G401 (cell line): Measurements from ENCODE around the gene BRAT1. TPM values are rescaled to one million over a fixed set of nuclear protein-coding genes. Genes with fewer than 3 reads are reported as not detected.
A peak's percentile ranks its signal among the peaks of the same experiment; 100 is the strongest.

Experiments used
- DNase-seq: peaks from one replicate; pipeline ENCODE4 v3.0.0-alpha.2; 2015; ENCODE audit warnings: low spot score
- in situ Hi-C: cut with HindIII; loops from 2 replicates; pipeline ENCODE4 v1.10.0; 2016; ENCODE audit warnings: low sequenced_read_pairs, mixed read lengths
- total RNA-seq: library from RNA; depleted of rRNA; stranded (reverse); fragments of >200 nt; shearing (Covaris generic); gene quantifications from 2 replicates; pipeline ENCODE4 v1.2.3, GENCODE V29; 2014

The BRAT1 gene
- total RNA-seq, 1 experiment from 2014 or later: 87.3 TPM

DNA sequence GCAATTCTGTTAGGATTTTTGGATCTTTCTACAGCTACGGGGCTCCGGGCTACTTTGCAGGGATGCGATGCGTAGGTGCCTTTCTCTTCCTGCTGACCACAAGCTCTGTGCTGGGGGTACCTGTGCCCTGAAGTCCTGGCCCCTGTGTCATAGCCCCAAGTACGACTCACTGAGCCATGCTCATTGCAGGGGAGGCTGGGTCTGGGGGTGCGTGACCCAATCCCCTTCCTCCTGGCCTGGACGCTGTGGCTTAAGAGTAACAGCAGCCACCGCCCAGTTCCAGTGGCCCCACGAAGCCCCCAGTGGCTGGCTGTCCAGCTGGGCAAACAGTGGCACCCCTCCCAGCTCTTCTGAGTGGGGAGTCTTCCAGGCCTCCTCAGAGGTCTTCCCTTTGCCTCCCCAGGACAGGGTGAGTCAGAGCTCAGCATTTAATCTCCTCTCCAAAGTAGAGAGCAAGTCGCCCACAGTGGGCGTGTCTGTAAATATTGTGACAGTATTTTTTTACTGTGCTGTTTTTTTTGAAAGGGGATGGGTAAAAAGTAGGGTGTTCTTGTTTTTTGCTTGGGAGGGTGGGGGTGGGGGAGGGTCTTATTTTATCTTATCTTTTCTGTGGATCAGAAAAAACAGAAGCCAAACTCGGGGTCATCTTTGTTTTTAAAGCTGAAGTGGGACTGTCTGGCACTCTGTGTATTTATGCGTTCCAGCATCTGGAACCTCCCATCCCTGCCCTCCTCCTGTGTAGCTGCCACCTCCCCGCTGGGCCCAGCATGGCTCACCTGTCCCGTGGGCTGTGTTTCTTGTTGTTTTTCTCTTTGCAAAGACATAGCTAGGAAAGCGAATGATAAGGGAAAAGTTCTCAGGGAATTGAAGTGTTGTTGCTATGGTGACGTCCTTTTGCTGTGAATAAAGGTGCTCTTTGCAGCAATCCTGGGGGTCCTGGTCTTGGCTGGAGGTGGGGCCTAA lies 27.5 kb downstream of the BRAT1 start:
- in situ Hi-C loops: no loop called here
- DNase-seq: no peak

DNA sequence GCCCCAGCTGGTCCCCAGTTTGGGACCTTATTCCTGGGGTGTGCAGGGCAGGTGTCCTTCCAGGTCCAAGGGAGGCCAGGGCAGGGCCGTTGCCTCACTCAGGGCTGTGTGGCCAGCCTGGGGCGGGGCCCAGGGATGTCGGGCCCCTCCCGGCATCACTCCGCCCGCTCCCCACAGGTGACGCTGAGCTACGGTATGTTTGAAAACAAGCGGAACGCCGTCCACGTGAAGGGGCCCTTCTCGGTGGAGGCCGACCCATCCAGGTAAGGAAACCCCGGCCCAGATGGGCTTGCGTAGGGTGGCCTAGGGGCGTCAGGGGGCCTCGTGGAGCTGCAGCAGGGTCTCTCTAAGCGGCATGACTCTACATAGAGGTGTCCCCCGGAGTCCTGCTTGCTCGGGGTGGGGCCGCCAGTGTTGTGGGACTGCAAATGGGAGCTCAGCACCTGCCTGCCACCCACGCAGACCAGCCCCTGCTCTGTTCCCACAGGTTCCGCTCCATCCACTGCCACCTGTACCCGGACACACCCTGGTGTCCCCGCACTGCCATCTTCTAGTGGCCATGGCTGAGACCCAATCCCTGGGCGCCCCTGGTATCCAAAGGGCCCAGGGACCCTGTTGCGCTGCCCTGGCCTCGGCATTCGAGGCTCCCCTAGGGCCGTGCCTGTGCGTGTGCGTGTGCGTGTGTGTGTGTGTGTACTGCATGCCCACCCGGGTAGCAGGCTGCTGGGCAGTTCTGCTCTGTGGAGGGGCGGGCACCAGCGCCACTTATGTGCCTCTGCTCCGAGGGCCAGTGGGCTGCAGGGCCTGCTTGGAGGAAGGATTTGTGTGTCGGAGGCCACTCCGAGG lies 28.4 kb downstream of the BRAT1 start:
- in situ Hi-C loops: no loop called here

DNA sequence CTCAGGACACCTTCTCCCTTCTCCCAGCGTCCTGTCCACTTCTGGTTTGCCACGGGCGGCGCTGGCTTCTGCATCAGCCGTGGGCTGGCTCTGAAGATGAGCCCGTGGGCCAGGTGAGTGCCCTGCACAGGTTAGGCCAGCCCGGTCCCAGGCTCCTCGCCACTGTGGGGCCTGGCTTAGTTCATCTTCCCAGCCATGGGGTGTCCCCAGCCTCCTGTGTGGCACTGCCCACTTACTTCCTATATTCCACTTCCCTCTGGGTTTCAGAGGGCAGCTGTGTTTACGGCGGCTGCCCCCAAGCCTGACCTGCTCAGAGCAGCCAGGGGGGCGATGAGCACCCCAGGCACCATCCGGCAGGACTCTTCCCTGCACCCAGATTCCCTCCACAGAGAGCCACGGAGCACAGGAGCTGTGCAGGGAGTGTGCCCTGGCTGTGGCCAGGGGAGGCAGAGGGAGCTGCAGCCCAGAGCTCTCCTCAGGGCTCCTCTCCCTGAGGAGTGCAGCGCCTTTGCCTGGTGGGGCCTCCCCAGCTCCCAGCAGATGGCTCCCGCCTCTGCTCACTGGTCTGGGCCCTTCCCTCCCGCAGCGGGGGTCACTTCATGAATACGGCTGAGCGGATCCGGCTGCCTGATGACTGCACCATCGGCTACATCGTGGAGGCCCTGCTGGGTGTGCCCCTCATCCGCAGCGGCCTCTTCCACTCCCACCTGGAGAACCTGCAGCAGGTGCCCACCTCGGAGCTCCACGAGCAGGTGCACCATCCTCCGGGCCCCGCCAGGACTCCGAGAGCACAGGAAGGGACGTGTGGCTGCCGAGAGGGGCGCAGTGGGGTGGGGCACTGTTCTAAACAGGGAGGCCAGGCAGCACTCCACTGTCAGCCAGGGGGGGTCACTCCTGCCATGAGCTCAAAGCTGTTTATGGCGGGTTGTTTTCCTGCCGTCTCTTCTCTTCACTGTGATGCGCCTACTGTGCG lies 29.4 kb downstream of the BRAT1 start:
- in situ Hi-C loops: no loop called here
- no peak for DNase-seq

More for the DNA sequence above, 28.4 kb downstream of the BRAT1 start:
- DNase-seq: no peak

DNA sequence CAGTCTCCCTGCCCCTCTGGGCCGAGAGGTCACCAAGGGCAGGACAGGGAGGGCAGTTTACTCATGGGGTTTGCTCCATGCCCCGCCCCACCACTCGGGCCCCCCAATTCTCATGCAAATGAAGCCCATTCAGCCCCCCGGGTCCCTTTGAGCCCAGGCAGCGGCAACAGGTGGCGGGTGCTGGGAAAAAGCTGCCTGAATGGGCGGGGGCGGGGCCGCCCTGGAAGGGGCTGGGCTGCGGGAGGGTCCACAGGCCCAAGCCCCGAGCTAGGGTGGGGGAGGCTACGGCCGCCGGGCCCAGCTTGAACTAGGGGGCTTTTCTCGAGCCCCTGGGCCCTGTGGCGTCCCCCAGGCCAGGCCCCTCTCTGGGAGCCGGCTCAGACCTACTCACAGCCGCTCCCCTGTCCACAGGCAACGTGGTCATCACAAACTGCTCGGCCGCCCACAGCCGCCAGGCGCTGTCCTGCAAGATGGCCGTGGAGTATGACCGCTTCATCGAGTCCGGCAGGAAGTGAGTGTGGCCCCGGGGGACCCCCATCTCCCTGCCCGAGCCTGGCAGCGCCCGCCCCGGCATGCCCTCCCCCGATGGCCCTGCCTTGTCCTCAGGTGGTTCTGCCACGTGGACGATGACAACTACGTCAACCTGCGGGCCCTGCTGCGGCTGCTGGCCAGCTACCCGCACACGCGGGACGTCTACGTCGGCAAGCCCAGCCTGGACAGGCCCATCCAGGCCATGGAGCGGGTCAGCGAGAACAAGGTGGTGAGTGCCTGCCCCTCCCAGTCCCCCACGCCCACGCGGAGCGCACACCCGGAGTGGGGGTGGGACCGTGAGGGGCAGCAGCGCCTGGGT lies 30.3 kb downstream of the BRAT1 start:
- no peak for DNase-seq

DNA sequence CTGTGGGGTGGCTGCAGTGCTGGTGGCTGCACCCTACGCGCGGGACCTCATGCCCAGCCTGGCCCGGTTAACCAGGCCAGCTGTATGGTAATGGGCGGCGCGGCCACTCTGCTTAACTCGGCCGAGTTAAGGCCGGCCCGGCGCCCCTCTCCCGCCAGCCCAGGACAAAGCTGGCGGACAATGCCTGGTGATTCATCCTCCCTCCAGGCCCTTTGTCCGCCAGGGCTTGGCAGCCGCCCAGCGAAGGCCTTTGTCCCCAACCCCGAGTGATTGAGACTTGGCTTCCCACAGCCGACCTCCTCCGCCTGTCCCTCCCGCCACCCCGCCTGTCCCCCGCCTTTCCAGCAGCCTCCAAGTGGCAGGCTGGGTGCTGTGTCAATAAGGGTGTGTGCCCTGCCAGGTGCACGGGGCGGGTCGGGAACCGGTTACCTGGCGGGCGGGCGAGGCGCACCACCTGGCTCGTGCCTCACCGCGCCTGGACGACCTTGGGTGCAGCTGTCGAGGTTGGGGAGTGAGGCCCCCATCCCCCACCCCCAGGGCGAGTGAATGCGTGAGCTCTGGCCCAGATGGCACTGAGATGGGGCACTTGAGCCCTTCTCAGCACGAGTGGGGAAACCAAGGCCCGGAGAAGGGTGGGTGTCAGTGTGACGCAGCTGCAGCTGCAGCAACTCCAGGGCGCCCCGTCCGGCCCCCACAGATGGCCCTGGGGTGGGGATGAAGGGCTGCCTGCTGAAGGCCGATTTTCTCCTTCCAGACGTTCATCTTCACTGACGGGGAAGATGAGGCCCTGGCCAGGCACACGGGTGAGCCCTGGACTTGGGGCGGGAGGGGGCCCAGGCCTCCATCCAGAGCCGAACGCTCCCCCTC lies 31.1 kb downstream of the BRAT1 start:
- peak; percentile 63 for DNase-seq
- in situ Hi-C loops: no loop called here

More for the DNA sequence above, 30.3 kb downstream of the BRAT1 start:
- in situ Hi-C loops: no loop called here

DNA sequence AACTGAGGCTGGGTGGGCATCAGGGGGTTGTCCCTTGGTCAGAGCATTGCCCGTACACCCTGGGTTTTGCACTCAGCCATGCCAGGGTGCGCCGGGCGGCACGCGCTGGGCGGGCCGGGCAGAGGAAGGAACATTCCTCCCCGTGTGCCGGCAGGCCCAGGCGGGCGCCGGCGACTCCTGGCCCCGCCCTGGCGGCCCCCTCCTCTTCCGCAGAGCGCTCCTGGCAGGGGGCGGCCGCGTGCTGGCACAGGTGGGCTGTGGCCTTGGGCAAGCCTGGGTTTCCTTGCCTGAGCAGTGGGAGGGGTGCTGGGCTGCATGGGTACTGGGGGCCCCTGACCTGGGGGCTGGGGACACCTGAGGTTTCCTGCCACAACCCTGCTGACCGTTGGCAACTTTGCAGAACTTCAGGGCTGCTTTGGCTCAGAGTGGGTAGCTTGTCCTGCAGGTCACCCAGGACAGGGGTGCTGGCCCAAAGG lies 31.8 kb downstream of the BRAT1 start:
- in situ Hi-C loops: no loop called here
- no peak for DNase-seq

DNA sequence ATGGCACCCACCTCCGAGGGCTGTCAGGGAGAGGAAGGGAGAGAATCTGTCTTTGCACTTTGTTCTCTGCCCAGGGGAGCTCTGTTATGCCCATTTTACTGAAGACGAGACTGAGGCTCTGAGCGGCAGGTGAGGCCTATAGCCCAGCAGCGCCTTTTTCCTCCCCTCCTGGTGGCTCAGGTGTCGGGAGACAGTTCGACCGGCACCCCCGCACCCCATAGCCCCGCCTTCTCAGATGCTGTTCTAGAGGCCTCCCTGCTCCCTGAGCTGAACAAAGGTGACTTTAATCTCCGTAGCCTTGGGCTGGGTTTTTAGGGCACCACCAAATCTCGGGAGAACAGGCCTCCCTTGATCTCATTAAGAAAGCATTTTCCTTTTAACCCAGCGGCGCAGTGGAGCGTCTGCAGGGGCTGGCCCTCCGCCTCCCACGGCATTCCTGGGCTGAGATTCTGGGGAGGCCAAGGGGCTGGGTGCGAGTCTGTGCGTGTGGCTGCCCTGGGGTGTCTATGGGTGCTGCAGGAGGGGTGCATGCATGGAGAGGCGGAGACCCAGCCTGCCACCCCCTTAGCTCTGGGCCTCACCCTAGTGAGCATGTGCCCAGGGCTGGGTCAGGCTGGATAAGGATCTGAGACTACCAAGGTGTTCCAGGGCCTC lies 32.4 kb downstream of the BRAT1 start:
- in situ Hi-C loops: no loop called here
- DNase-seq: no peak

DNA sequence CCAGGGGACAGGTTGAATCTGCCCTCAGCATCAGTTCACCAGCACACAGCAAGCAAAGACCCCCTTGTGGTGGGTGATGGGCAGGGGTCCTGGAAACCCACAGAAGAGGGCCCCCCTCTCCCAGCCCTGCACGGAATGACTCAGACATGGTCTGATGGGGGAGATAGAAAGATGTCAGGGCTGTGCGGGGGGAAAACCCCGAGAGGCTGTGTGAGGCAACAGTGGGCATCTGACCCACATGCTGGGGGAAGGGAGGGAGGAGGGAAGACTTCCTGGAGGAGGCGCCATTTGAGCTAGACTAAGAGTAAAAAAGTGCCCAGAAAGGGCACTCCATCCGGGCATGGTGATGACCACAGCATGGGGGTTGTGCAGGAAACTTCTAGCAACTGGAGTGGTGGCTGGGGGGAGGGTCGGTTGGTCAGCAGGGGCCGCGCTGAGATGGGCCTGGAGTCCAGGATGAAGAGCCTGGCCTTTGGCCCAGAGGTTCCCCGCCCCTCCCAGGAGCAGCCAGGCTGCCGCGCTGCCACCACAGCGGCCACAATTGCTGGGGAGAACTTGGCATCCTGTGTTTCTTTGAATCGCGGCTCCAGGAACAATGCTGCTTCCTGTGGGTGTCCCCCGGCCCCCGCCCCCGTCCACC lies 33.3 kb downstream of the BRAT1 start:
- DNase-seq: no peak
- in situ Hi-C loops: no loop called here

DNA sequence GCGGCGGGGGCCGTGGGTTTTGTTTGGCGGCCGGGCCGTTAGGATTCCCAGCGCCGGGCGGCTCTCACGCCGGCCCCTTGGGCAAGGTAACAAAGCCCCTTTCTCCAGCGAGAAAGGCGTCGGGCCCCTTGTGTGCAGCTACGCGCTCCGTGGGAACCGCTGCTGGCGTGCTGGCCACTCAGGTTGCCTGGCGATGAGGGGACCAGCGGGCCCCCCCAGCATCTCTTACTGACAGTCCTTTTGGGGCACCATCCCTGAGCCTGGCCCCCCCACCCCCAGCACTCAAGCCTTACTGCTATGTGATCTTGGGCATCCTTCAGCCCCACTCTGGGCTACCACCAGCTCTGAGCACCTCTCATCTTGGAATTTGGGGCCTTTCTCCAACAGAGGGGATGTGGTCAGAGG lies 34.0 kb downstream of the BRAT1 start:
- in situ Hi-C loops: no loop called here
- no peak for DNase-seq

DNA sequence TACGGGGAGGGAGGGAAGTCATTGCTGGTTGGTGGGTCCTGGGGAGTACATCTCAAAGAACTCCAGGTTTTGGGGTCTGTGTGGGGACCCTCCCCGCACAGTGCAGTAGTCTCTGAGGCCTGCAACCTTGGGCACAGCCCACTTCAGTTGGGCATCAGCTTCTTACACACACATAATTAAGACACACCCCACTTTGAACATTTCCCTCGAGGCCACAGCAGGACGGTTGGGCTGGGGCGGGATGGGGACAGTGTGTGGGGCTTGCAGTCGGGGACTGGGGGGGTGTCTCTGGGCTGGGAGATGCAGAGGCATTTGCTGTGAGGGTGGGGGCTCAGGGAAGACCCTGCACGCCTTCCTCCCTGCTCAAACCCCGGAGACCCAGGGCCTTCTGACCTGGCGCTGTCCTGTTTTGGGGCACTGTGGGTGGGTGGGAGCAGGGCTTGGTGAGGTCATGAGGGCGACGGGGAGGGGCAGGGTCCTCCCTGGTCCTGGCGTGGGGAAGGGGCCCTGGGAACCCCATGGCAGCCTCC lies 34.5 kb downstream of the BRAT1 start:
- in situ Hi-C loops: no loop called here
- DNase-seq: no peak

DNA sequence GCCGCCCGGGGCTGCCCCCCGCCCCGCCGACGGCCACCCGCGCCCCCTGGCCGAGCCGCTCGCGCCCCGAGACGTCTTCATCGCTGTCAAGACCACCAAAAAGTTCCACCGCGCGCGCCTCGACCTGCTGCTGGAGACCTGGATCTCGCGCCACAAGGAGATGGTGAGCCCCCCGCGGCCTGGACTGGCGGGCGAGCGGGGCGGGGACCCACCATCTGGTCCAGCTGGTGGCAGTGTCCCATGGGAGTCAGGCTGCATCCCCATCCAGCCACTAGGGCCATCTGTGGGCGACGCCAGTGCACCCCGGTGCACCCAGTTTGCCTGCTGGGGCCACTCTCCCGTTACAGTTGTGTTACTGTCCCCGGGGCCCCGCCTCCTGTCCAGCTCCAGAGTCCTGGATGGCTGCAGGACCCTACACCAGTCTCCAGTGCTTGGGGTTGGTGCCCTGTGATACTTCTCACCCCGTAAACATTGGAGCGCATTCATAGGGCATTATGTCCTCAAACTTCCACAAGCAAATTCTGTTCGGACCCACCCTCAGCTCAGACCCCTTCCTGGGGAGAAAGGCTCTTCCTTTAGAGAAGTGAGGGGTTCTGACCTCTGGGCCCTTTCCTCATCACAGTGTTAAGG lies 35.1 kb downstream of the BRAT1 start:
- DNase-seq: no peak
- in situ Hi-C loops: no loop called here

DNA sequence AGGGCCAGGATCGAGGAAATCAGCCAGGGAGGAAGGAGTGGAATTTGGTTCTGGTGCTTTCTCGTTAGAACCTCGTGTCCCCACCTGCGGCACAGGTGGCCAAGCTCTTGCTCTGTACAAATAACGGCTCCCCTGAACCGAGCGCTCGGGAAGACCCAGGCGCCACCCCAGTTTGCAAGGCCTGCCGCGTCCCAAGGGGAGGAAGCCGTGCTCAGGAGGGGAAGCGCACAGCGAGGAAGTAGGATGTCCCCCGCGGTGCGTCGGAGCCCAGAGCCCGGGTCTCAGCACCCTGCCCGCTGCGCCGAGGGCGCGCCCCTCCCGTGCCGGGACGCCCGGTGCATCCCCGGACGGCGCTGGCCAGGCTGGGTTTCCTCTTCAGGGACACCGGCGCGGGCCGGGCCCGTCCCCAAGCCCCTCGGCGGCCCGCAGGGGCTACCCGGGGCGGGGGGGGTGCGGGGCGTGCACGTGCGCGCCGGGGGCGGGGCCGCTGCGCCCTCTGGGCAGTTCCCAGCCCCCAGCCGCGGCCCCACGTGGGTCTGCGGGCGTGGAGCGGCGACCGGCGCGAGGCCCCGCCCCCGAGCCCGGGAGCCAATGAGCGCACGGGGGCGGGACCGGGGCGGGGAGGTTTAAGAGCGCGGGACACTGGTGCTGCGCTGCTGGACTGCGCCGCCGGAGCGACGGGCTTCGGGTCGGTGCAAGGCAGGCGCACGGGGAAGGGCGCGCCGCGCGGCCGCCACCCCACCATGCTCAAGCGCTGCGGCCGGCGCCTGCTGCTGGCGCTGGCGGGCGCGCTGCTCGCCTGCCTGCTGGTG lies 36.0 kb downstream of the BRAT1 start, which contains the start of gene LFNG:
LFNG (plus strand) TSS at position 656 of the 812 bp plus-strand sequence; CDS start at position 744, 88 bp downstream.
- in situ Hi-C loops: no loop called here
- peak; percentile 91 for DNase-seq

DNA sequence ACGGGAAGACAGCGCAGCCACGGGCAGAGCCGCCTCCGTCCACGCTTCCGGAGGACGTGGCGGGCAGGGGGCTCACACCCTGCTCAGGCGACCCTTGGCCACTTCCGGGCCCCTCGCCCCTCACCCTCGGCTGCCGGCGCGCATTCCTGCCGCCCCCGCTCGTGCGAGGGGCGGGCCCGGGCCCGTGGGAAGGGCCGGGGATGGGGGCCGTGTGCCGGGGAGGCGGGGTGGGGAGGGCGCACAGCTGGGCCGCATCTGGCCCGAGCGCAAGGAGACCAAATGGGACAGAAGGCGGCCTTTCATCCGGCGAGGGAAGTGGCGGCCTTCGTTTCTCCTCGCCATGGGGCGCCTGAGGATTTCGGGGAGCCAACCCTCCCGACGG lies 36.6 kb downstream of the BRAT1 start:
- no peak for DNase-seq

DNA sequence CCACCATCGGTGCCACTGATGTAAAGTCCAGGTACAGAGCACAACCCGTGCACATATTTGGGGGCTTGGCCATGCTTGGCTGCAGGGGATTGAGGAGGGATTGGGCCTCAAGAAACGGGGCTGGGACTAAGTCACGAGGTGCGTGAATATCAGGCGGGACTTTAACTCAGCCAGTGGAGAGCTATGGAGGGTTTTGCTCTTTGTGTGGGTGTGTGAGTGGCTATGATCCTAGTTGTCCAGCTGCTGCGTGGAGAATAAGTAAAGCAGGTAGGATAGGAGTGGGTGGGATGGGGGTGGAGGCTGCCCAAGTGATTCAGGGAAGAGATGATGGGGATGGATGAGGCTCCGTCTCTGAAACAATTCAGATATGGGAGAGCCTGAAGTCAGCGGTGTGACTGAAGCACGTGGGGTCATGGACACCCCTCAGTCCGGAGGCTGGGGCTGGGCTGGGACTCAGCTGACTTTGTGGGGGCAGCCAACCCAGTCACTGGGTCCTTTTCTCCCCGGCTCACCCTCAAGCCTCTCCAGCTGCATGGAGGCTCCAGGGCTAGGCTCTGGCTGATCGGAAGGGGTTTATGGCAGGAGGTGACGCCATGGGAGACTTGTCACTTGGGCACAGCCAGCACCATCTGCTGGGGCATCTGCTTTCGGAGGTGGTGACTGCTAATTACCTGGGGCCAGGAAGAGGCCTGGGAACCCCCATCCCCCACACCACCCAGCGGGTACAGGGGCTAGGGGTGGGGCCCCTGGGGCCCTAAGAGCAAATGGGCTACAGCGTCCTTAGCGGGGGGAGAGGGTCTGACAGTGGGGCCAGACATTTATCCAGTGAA lies 37.4 kb downstream of the BRAT1 start:
- DNase-seq: peak; percentile 88
- in situ Hi-C loops: no loop called here

More for the DNA sequence above, 36.6 kb downstream of the BRAT1 start:
- in situ Hi-C loops: no loop called here
